PC-9 (cell line): Measurements from ENCODE around the gene CNPY4.

ENCODE experiments used
- EZH2 ChIP-seq: fragments of 200-600 bp; sonication (generic); IDR thresholded peaks from 2 replicates; pipeline ENCODE4 v1.8.0; 2017; ENCODE audit warnings: antibody characterized with exemption, low read depth
- TF ChIP-seq, protein P1 (sequence below): fragments of 200-600 bp; sonication (generic); conservative IDR thresholded peaks from 2 replicates; pipeline ENCODE4 v1.6.1; 2017; ENCODE audit warnings: mixed run types, antibody characterized with exemption, mild to moderate bottlenecking, moderate library complexity

DNA sequence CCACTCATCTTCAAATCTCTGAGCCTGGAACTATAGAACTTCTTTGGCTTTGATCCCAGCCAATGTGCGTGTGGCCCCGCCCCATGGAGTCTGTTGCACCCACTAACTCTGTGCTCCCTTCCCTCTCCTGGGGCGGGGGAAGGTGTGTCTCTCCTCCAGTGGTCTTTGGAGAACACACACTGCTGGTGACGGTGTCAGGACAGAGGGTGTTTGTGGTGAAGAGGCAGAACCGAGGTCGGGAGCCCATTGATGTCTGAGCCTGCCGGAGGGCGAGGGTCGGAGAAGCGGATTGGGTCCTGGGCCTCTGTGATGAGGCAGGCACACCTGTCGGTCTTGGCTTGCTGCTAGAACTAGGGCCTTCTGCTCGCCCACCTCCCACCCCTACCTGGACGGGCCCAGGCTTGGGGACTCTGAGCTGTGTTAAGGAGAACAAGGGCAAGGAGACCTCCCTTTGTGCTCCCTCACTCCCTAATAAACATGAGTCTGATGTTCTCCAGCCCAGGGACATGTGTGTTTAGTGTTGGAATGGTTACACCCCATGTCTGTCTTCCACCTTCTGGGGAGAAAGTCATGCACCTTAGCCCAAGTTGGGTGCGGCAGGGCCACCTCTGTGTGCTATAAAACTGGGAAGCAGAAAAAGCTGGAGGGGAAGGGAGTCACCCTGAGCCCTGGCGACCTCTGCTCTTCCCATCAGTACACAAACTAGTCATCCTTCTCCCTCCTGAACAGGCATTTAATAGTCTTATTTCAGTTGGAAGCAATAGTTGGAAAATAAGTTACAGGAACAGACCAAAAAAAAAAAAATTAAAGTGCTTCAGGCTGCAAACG lies 34.5 kb downstream of the CNPY4 start:
- TF ChIP-seq, protein P1, sequence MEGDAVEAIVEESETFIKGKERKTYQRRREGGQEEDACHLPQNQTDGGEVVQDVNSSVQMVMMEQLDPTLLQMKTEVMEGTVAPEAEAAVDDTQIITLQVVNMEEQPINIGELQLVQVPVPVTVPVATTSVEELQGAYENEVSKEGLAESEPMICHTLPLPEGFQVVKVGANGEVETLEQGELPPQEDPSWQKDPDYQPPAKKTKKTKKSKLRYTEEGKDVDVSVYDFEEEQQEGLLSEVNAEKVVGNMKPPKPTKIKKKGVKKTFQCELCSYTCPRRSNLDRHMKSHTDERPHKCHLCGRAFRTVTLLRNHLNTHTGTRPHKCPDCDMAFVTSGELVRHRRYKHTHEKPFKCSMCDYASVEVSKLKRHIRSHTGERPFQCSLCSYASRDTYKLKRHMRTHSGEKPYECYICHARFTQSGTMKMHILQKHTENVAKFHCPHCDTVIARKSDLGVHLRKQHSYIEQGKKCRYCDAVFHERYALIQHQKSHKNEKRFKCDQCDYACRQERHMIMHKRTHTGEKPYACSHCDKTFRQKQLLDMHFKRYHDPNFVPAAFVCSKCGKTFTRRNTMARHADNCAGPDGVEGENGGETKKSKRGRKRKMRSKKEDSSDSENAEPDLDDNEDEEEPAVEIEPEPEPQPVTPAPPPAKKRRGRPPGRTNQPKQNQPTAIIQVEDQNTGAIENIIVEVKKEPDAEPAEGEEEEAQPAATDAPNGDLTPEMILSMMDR: no peak
- TF ChIP-seq EZH2: no peak
